A549 (cell line): ENCODE results near the gene ADAMTS12.

Experiments used
- BHLHE40 ChIP-seq: IDR thresholded peaks from 2 replicates; pipeline ENCODE4 v1.6.1; 2012; ENCODE audit warnings: low read depth, low read length, inconsistent platforms
- CTCF ChIP-seq: fragments of >200 bp; sonication (Bioruptor Twin); formaldehyde crosslinking; IDR thresholded peaks from 3 replicates; pipeline ENCODE4 v1.5.1; 2016
- EHF ChIP-seq: fragments of 250-450 bp; sonication (Bioruptor Pico); IDR thresholded peaks from 2 replicates; pipeline ENCODE4 v1.5.0; 2020; ENCODE audit warnings: mild to moderate bottlenecking
- ELK1 ChIP-seq: fragments of 150-350 bp; IDR thresholded peaks from 2 replicates; pipeline ENCODE4 v1.6.1; 2014; ENCODE audit warnings: low read depth, mild to moderate bottlenecking, low read length
- FOSL2 ChIP-seq, 2 experiments: fragments of 450-650 bp in 1 of 2; fragments of >200 bp in 1 of 2; sonication (Bioruptor Twin) in 1 of 2; formaldehyde crosslinking; IDR thresholded peaks; 2 replicates each; pipeline versions ENCODE4 v1.5.0 to v1.6.1; 2016 to 2020; ENCODE audit warnings: mild to moderate bottlenecking in 1 of 2, moderate library complexity in 1 of 2
- POLR2A ChIP-seq: IDR thresholded peaks from 2 replicates; pipeline ENCODE4 v1.6.1; 2012; ENCODE audit warnings: mild to moderate bottlenecking, low read length
- REST ChIP-seq: fragments of 200-600 bp; sonication (generic); IDR thresholded peaks from 2 replicates; pipeline ENCODE4 v1.6.1; 2016; ENCODE audit warnings: antibody characterized with exemption, mild to moderate bottlenecking, moderate library complexity

- no peak for TF ChIP-seq CTCF
- no peak for TF ChIP-seq POLR2A
- no peak for TF ChIP-seq ELK1
- no peak for TF ChIP-seq FOSL2 (IDR thresholded peaks at IDR 0.05)
- TF ChIP-seq FOSL2 (CRISPR knock-in tag; IDR thresholded peaks at IDR 0.05) = no peak
- TF ChIP-seq BHLHE40 = no peak
- TF ChIP-seq EHF (CRISPR knock-in tag) = no peak
- peak; percentile 92 for TF ChIP-seq REST
Measured at GRCh38 chr5:33936004-33936380, 44.2 kb upstream of the ADAMTS12 start.
